GM21723 (cell line): Measurements from ENCODE around the gene COQ6.
"Not testable (repeated sequence)": the region's sequence is repeated elsewhere in the genome, so short reads cannot be mapped to it uniquely, and the experiment has no call there.

Source experiments
- ATAC-seq: cut with Tn5 transposase; IDR thresholded peaks from one replicate; pipeline ENCODE4 v1.9.1; 2021; ENCODE audit warnings: mild to moderate bottlenecking, moderate library complexity; ENCODE audit not compliant: unreplicated experiment

COQ6 gene

DNA sequence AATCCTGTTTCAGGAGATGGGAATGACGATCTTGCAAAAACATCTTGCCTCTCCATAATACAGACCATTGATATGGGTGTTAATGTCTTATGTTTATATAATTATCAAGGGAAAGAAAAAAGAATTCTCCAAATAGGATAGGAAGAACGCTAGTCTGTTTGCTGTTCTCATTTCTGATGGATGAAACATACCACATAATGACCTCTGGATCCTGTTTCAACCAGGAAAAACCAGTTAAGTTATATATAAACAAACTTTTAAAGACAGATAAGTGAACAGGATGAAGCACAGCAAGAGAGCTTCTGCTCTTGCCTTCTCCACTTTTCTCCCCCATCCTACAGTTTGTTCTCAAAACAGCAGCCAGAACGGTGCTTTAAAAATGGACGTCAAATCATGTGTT is 27.8 kb downstream of the COQ6 start:
- no peak for ATAC-seq

DNA sequence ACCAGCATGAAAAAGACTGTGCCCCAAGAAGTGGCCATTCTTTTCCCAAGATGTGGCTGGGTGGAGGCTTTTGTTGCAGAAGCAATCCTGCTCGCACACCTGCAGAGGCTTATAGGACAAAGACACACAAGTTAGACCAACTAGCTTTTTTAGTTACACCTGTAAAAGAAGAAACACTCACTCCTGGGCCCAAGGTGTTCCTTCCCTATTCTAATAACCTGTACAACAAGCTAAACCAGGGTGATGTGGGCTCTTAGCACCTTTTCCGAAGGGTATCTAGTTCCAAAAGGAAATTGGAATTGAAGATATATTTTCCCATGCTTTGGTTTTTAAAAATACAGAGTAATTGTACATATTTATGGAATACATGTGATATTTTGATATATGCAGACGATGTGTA is 38.0 kb downstream of the COQ6 start:
- no peak for ATAC-seq

DNA sequence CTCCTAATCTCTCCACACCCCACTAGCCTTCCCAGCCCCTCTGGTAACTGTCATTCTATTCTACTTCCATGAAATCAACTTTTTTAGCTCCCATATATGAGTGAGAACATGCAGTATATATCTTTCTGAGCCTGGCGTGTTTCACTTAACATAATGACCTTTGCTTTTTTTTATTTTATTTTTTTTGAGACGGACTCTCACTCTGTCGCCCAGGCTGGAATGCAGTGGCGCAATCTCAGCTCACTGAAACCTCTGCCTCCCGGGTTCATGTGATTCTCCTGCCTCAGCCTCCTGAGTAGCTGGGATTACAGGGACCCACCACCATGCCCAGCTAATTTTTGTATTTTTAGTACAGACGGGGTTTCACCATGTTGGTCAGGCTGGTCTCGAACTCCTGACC is 38.6 kb downstream of the COQ6 start:
- not testable (repeated sequence) for ATAC-seq

DNA sequence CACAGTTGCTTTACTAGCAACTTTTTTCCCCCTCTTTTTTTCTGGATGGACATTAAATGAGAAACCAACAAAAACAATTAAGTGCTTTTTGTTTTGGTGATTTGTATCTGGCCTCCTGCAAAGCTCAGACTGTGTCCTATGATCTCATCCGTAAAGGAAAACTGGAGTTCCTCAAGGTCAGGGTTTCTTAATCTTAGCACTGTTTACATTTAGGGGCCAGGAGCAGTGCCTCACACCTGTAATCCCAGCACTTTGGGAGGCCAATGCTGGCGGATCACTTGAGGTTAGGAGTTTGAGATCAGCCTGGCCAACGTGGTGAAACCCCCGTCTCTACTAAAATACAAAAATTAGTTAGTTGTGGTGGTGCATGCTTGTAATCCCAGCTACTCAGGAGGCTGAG is 41.0 kb downstream of the COQ6 start:
- no peak for ATAC-seq

DNA sequence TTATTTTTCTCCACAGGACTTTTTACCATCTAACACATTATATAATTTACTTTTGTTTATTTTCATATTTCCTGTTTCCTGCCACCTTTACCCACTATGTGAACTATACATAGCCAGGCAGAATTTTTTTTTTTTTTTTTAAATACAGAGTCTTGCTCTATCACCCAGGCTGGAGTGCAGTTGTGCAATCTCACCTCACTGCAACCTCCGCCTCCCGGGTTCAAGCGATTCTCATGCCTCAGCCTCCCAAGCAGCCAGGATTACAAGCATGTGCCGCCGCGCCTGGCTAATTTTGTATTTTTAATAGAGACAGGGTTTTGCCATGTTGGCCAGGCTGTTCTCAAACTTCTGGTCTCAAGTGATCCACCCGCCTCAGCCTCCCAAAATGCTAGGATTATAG is 44.8 kb downstream of the COQ6 start:
- ATAC-seq: not testable (repeated sequence)

DNA sequence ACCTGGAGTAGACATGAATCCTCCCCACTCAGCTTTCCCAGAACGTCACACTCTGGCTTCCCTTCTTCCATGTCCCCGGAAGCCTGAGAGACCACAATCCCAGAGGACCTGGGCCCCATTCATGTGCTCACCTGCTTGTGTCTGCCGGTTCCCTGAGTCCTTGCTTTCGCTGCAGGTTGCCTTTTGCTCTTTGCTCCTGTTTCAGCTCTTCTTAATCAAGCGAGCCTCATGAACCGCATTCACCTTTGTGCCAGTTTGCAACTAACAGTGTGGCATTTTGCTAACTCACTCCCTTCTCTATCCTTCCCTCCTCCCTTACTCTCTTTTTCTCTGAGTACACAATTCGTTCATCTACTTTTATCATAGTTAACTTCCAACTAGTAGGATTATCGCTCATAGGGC is 45.9 kb downstream of the COQ6 start:
- no peak for ATAC-seq

DNA sequence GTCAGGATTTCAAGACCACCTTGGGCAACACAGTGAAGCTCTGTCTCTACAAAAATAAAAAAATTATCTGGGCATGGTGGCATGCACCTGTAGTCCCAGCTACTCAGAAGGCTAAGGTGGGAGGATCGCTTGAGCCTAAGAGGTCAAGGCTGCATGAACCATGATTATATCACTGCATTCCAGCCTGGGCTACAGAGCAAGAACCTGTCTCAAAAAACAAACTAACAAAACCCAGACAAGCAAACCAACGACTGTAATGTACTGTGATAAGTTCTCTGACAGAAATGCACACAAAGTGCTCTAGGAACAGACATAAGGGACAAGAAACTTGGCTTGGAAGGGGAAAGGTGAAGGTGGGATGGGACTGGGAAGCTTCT is 46.6 kb downstream of the COQ6 start:
- no peak for ATAC-seq

DNA sequence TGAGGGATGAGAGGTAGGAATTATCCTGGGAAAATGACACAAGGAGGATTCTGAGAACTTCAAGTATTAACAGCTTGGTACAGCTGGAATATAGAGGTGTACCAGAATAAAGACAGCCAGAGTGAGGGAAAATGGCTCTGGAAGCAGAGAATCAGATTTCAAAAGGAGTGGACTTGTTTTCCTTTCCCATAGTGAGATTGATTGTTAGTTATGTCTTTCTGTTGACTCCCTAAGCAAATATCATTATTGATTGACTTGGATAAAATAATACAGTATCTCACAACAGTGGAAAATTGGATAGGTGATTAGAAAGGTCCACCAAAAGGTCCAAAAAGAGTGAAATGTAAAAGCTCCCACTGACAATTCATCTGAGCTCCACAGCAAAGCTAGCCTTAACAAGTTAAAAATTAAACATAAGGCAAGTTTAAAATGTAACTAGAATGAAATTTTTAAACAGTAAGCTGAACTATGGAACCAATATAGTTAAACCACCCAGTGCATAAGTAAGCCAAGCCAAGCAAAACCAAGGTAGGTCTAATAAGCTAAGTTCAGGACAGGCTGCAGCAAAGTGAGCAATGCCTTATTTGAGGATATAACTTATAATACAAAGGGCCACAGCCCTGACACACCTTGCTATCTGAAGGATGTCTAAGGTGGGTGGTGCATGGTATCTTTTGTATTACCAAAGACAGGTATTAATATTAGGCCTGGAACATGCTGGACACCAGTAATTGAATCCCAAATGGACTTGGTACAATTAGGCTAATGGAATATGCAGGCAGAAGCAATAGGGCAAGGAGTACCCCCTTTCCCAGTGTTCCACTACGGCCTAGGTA is 47.2 kb downstream of the COQ6 start:
- ATAC-seq: no peak

DNA sequence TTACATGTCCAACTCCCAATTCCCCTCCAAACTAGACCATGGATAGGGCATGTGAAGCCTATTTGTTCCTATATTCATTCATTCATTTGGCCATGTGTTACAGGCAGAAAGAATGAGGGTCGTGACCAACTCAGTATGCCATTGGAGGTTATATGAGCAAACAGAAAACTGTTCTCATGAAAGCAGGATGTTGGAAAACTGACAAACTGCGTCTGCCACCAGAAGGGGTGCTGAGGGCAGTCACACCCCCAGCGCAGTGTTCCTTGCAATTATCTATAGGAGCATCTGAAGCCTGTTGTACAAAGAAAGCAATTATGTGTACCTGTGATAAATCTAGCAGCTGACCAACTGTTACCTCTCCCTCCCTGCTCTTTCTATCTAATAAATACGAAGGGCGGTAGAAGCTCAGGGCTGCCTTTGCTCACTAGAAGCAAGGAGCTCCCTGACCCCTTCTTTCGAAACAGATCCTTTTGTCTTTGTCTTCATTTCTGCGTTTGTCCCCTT is 47.9 kb downstream of the COQ6 start:
- no peak for ATAC-seq

DNA sequence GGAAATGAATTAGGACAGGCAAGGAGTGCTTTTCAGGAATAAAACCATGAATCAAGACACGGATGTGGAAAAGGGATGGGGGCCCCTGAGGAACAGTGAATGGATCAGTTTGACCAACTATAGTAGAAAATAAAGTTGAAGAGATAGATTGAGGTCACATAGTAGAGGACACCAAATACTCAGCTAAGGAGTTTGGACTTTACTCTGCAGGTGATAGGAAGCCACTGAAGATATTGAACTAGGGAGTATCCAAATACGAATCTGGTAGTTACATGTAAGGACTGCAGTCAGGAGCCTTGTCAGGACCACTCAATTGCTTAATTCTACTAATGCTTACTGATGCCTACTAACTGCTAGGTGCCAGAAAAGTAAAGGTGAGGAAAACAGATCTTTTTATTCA is 48.6 kb downstream of the COQ6 start:
- ATAC-seq: no peak

DNA sequence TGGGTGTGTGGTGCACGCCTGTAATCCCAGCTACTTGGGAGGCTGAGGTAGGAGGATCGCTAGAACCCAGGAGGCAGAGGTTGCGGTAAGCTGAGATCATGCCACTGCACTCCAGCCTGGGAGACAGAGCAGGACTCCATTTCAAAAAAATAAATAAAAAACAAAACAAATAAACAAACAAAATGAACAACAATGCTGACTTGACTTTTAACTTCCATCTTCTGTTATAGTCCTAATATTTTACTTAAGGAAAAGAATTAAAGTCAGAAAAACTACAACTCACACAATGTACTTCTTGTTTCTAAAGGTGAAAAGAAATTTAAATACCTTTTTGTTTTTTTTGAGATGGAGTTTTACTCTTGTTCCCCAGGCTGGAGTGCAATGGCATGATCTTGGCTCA is 55.6 kb downstream of the COQ6 start:
- ATAC-seq: not testable (repeated sequence)

DNA sequence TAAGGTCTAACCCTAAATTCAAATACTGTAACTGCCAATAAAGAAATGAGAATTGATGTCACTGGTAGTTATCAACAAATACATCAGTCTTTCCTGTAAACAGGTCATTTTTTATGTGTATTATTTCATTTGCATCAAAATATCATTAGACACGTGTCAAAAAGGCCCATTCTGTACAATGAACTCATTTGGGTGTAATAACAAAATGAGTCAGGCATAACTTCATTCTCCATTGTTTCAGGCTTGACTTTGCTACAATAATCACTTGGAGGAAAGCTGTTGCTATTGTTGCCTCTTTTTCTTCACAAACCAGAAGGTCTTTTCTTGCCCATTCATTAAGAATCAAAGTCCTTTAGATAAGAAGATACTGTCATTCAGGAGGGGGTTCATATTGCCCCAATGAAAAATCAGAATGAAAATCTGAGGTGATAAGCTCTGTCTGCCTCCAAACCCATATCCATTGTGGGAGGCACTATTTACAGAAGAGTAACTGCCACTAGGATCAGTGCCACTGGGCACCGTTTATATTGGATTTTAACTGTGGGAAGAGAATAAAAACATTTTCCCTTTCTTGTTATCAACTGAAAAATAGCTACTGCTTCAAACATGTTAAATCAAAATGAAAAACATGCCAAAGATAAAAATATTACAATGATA is 58.9 kb downstream of the COQ6 start:
- ATAC-seq: no peak
